HUES48 (cell line): ENCODE results near the gene WDR45.

Experiments
- H3K27ac ChIP-seq: one replicate; pipeline ENCODE4 v1.7.0; 2013; ENCODE audit warnings: low read depth, low read length, inconsistent platforms
- H3K27me3 ChIP-seq: 2 replicates; pipeline ENCODE4 v1.6.1; 2013; ENCODE audit warnings: mild to moderate bottlenecking, low read length; ENCODE audit not compliant: control insufficient read depth, insufficient read depth
- H3K36me3 ChIP-seq: 2 replicates; pipeline ENCODE4 v1.6.1; 2013; ENCODE audit warnings: low read length; ENCODE audit not compliant: control insufficient read depth, insufficient read depth
- H3K4me1 ChIP-seq: 2 replicates; pipeline ENCODE4 v1.6.1; 2013; ENCODE audit warnings: mild to moderate bottlenecking, low read length; ENCODE audit not compliant: control insufficient read depth, insufficient read depth
- H3K4me3 ChIP-seq: 2 replicates; pipeline ENCODE4 v1.5.1; 2013; ENCODE audit warnings: mild to moderate bottlenecking, low read depth, low read length
- H3K9ac ChIP-seq: 2 replicates; pipeline ENCODE4 v1.6.1; 2013; ENCODE audit warnings: mild to moderate bottlenecking, low read depth, low read length, moderate library complexity
- H3K9me3 ChIP-seq: 2 replicates; pipeline ENCODE4 v1.6.1; 2013; ENCODE audit warnings: low read length; ENCODE audit not compliant: control insufficient read depth, insufficient read depth

WDR45 gene

DNA sequence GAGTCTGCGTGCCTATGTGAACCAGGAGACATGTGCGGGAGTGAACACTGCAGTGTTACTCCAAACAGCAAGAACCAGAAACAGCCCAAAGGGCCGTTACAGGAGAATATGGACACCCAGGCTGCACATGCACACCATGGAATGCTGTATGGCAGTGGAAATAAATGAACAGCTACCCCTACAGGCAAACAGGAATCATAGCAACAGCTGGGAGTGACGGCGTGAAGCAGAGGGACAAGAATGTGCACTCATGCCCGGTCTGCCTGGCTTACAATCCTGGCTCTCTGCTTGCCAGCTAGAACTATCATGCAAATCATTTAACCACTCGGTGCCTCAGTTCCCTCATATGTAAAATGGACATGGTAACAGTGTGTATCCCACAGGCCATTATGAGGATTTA lies 27.2 kb upstream of the WDR45 start:
- H3K9me3 ChIP-seq, result peaks cover 27% of the 10 kb centered on the region

GRCh38 chrX:49106296-49106695 lies 26.6 kb upstream of the WDR45 start:
- H3K9me3 ChIP-seq, result peaks cover 25% of the 10 kb centered on the region
- no peaks in the 10 kb centered on the region for H3K36me3 ChIP-seq
- H3K27ac ChIP-seq, result no peak overlapping the region
- H3K4me1 ChIP-seq, result no peaks in the 10 kb centered on the region
- H3K9ac ChIP-seq, result no peak overlapping the region
- no peak overlapping the region for H3K4me3 ChIP-seq
- H3K27me3 ChIP-seq, result no peaks in the 10 kb centered on the region

More for the DNA sequence above, 27.2 kb upstream of the WDR45 start:
- Histone ChIP-seq H3K36me3 (peaks cover 1% of the 10 kb centered on the region; the same call in 1 of the 2 replicates), H3K4me3 (no peak overlapping the region), H3K4me1 (no peaks in the 10 kb centered on the region), H3K9ac (no peak overlapping the region), H3K27me3 (no peaks in the 10 kb centered on the region), H3K27ac (no peak overlapping the region)

GRCh38 chrX:49103637-49104036 lies 23.9 kb upstream of the WDR45 start:
- Histone ChIP-seq H3K4me3 (no peak overlapping the region), H3K4me1 (no peaks in the 10 kb centered on the region), H3K9ac (no peak overlapping the region), H3K27me3 (no peaks in the 10 kb centered on the region), H3K9me3 (peaks cover 19% of the 10 kb centered on the region), H3K36me3 (no peaks in the 10 kb centered on the region), H3K27ac (no peak overlapping the region)

DNA sequence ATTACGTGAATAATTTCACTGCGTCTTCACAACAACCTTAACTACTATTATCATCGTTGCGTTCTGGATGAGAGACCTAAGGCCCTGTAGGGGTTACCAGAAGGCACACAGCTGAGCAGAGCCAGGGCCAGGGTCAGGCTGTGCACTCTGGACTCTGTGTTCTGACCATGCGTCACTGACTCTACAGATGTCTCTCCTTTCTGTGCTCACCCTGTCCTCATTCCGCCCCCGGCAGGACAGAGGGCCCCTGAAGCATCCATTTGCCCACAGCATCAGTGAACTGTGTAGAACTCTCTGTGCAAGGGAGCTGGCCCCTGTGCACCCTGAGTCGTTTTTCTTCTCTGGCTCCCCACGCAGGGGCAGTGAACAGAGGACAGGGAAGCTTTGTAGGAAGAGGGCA lies 22.5 kb upstream of the WDR45 start:
- H3K27ac ChIP-seq, result no peak overlapping the region
- H3K4me1 ChIP-seq, result no peaks in the 10 kb centered on the region
- H3K4me3 ChIP-seq, result 0 out of 2 replicates have a peak overlapping the region, but pooled peaks have one; percentile 90
- H3K27me3 ChIP-seq, result no peaks in the 10 kb centered on the region
- no peak overlapping the region for H3K9ac ChIP-seq
- no peaks in the 10 kb centered on the region for H3K36me3 ChIP-seq
- peaks cover 19% of the 10 kb centered on the region for H3K9me3 ChIP-seq

- Histone ChIP-seq H3K36me3 (no peaks in the 10 kb centered on the region), H3K9me3 (peaks cover 14% of the 10 kb centered on the region), H3K4me1 (no peaks in the 10 kb centered on the region), H3K27me3 (no peaks in the 10 kb centered on the region), H3K9ac (0 out of 2 replicates have a peak overlapping the region, but pooled peaks have one; percentile 12), H3K27ac (peak overlapping the region; percentile 12), H3K4me3 (peak overlapping the region; percentile 90)
Measured at GRCh38 chrX:49101629-49101984, 21.9 kb upstream of the WDR45 start.

DNA sequence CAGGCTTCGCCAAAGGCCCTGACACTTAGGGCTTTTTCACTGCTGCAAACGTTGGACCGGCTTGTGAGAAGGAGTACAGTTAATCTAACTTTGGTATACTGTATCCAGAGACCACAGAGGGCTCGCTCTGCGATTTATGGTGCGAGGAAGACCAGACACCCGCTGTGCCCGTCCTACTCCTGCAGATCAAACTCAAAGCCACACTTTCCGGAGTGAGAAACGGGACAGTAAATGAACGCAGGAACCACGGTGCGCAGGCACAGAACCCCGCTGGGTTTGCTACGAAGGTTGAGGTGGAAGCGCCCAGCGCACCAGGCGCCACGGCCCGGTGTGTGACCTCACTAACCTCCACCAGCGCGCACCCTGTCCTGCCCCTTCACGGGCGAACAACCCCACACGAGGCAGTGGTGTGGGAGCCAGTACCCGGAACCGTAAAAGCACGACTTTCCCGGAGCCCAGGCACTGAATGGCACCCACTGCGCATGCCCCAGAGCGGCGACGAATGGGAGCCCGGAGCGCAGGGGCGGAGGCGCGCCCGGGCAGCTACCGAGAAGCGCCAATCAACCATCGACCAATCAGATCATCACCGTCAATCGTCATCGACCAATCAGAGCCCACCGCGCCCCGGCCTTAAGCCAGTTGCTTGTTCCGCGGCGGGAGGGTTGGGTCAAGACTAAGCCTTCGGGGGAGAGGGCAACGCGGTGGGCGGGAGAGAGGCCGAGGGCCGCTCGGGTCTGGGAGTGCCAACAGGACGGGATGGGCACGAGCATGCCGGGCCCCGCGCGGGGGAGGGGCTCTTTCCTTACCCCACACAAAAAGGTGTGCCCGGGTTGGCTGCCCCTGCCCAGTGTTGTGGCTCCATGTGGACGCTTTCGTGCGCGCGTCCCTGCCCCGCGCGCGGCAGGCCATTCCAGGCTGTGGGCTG lies 21.3 kb upstream of the WDR45 start:
- peak overlapping the region; percentile 49; the same call in 1 of the 2 replicates for H3K9ac ChIP-seq
- H3K4me3 ChIP-seq, result peak overlapping the region; percentile 90
- peaks cover 8% of the 10 kb centered on the region; the same call in 1 of the 2 replicates for H3K9me3 ChIP-seq
- H3K27ac ChIP-seq, result peak overlapping the region; percentile 12
- no peaks in the 10 kb centered on the region for H3K27me3 ChIP-seq
- H3K36me3 ChIP-seq, result no peaks in the 10 kb centered on the region
- no peaks in the 10 kb centered on the region for H3K4me1 ChIP-seq

DNA sequence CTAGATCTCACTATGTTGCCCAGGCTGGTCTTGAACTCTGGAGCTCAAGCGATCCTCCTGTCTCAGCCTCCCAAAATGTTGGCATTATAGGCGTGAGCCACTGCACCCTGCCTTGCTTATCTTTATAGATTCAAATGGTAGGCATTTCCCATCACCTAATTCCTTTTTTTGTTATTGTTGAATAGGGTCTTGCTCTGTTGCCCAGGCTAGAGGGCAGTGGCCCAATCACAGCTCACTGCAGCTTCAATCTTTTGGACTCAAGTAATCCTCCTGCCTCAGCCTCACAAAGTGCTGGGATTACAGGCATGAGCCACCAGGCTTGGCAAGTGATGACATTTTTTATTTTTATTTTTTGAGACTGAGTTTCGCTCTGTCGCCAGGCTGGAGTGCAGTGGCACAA lies 16.7 kb upstream of the WDR45 start:
- Histone ChIP-seq H3K36me3 (no peaks in the 10 kb centered on the region), H3K4me3 (no peak overlapping the region), H3K4me1 (no peaks in the 10 kb centered on the region), H3K27ac (no peak overlapping the region), H3K27me3 (no peaks in the 10 kb centered on the region), H3K9ac (no peak overlapping the region), H3K9me3 (peaks cover 6% of the 10 kb centered on the region; the same call in 1 of the 2 replicates)

DNA sequence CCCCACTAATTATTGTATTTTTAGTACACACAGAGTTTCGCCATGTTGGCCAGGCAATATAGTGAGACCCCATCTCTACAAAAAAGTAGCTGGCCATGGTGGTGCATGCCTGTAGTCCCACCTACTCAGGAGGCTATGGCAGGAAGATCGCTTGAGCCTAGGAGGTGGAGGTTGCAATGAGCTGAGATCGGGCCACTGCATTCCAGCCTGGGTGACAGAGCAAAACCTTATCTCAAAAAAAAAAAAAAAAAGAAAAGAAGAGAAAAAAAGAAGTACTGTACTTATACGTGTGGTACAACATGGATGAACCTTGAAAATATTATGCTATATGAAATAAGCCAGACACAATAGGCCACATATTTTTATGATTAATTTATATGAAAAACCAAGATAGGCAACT lies 9.9 kb upstream of the WDR45 start:
- Histone ChIP-seq H3K4me1 (no peaks in the 10 kb centered on the region), H3K4me3 (no peak overlapping the region), H3K27me3 (no peaks in the 10 kb centered on the region), H3K36me3 (no peaks in the 10 kb centered on the region), H3K27ac (no peak overlapping the region), H3K9ac (no peak overlapping the region), H3K9me3 (peaks cover 17% of the 10 kb centered on the region)

- Histone ChIP-seq H3K27me3 (no peaks in the 10 kb centered on the region), H3K27ac (no peak overlapping the region), H3K4me3 (no peak overlapping the region), H3K4me1 (no peaks in the 10 kb centered on the region), H3K36me3 (peaks cover 6% of the 10 kb centered on the region; the same call in 1 of the 2 replicates), H3K9me3 (peaks cover 17% of the 10 kb centered on the region), H3K9ac (no peak overlapping the region)
Measured at GRCh38 chrX:49082271-49082871, 2.7 kb upstream of the WDR45 start.

- H3K27me3 ChIP-seq, result no peaks in the 10 kb centered on the region
- no peak overlapping the region for H3K9ac ChIP-seq
- no peak overlapping the region for H3K4me3 ChIP-seq
- H3K9me3 ChIP-seq, result peaks cover 29% of the 10 kb centered on the region; the same call in 1 of the 2 replicates
- no peaks in the 10 kb centered on the region for H3K4me1 ChIP-seq
- H3K36me3 ChIP-seq, result peaks cover 18% of the 10 kb centered on the region; the same call in 1 of the 2 replicates
- no peak overlapping the region for H3K27ac ChIP-seq
Measured at GRCh38 chrX:49077941-49078340, 1.7 kb downstream of the WDR45 start.

- Histone ChIP-seq H3K9me3 (peaks cover 31% of the 10 kb centered on the region; the same call in 1 of the 2 replicates), H3K27ac (no peak overlapping the region), H3K4me3 (no peak overlapping the region), H3K36me3 (peaks cover 18% of the 10 kb centered on the region; the same call in 1 of the 2 replicates), H3K4me1 (no peaks in the 10 kb centered on the region), H3K9ac (no peak overlapping the region), H3K27me3 (no peaks in the 10 kb centered on the region)
Measured at GRCh38 chrX:49075347-49075746, 4.3 kb downstream of the WDR45 start.
